ENCODE results near the gene IRF1.

IRF1 gene

DNA sequence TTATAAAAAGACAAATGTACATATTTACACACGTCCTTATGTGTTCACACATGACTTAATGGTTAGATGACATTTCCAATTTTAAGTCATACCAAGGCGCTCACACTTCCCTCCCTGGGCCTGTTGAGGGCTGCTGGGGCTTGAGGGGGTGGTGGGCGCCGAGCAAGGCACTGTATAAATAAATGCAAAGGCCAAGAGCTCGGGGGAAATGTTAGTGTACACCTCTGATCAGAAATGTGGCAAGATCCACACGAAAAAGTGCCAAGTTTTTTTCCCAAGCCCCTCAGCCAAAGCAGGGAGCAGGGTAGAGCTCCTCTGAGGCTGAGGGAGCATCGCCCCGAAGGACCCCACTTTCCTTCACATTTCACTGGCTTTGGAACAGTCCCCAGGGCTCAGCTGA is 7.5 kb downstream of the IRF1 start:
- TF ChIP-seq, protein P1, sequence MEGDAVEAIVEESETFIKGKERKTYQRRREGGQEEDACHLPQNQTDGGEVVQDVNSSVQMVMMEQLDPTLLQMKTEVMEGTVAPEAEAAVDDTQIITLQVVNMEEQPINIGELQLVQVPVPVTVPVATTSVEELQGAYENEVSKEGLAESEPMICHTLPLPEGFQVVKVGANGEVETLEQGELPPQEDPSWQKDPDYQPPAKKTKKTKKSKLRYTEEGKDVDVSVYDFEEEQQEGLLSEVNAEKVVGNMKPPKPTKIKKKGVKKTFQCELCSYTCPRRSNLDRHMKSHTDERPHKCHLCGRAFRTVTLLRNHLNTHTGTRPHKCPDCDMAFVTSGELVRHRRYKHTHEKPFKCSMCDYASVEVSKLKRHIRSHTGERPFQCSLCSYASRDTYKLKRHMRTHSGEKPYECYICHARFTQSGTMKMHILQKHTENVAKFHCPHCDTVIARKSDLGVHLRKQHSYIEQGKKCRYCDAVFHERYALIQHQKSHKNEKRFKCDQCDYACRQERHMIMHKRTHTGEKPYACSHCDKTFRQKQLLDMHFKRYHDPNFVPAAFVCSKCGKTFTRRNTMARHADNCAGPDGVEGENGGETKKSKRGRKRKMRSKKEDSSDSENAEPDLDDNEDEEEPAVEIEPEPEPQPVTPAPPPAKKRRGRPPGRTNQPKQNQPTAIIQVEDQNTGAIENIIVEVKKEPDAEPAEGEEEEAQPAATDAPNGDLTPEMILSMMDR (IDR thresholded peaks at IDR 0.05; ENCODE audit: extremely low read depth, missing control alignments): no peak
- no peak for DNase-seq (ENCODE audit: low spot score)

GRCh38 chr5:132481596-132482211 is 8.9 kb downstream of the IRF1 start:
- DNase-seq (ENCODE audit: low spot score): no peak
- TF ChIP-seq, protein P1 (IDR thresholded peaks at IDR 0.05; ENCODE audit: extremely low read depth, missing control alignments): no peak

DNA sequence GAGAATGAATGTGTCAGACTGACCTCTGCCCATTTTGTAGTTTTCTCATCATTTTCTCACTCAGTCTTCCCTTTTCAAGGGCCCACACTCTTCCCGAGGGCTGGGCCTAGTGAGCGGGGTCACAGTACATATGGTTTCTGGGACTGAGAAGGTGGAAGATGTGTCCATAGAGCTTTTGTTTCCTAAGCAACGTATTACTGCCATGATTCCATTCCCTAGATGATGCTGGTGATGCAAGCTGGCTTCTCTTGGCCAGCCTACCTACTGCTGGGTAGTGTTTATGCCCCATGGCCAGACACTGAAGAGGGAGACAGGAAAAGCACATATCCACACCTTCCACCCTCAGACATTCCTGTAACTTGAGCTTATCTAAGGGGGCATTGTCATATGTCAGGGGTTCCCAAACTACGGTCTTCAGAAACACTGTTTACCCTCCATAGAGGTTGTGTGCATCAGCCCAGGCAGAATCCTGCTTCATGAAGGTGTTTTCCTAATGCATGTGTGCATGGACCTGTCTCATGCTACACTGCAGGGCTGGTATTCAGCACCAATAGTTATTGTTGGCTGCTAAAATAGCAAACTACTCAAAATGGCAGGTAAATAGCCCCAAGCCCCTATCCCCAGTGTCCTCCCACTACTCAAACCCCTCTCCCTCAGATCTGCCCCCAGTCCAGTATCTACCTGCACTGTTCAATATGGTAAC is 9.5 kb downstream of the IRF1 start:
- TF ChIP-seq, protein P1 (IDR thresholded peaks at IDR 0.05; ENCODE audit: extremely low read depth, missing control alignments): no peak
- no peak for DNase-seq (ENCODE audit: low spot score)

- TF ChIP-seq, protein P1 (IDR thresholded peaks at IDR 0.05; ENCODE audit: extremely low read depth, missing control alignments): no peak
- no peak for DNase-seq (ENCODE audit: low spot score)
Measured at GRCh38 chr5:132480546-132480892, 10.1 kb downstream of the IRF1 start.

- no peak for DNase-seq (ENCODE audit: low spot score)
- TF ChIP-seq, protein P1 (IDR thresholded peaks at IDR 0.05; ENCODE audit: extremely low read depth, missing control alignments): no peak
Measured at GRCh38 chr5:132480042-132480441, 10.5 kb downstream of the IRF1 start.

- TF ChIP-seq, protein P1 (IDR thresholded peaks at IDR 0.05; ENCODE audit: extremely low read depth, missing control alignments): no peak
- DNase-seq (ENCODE audit: low spot score): no peak
Measured at GRCh38 chr5:132479111-132479951, 11.2 kb downstream of the IRF1 start.

DNA sequence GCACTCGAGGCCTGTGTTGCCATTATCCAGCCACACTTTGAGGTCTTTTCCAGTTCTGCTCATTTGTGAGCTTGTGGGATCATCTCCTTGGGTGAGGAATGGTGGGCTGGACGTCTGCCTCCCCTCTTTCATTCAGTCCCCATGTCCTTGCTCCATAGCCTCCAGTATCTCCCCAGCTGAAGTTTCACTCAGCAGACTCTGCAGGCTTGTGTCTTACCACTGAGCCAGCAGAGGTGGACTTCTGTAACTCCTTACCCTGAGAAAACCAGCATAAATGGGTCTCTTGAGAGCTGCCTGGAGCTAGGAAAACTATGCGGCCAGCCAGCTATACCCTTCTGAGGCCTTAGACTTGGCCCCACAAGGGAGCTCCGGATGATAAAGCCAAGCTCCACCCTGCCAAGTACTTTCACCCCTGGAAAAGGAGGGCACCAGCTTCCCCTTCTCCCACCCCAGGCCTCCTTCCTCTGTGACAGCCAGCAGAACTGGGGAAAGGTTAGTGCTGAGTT is 12.2 kb downstream of the IRF1 start:
- TF ChIP-seq, protein P1 (IDR thresholded peaks at IDR 0.05; ENCODE audit: extremely low read depth, missing control alignments): no peak
- no peak for DNase-seq (ENCODE audit: low spot score)

All from GM20000 (cell line).